ENCODE data around the gene TGOLN2. TPM values are rescaled to one million over a fixed set of nuclear protein-coding genes. Genes with fewer than 3 reads are reported as not detected.

The TGOLN2 gene
- total and polyA plus RNA-seq, 2 of the 13 experiments (the other 11 are each of a cell fraction or from before 2014, with no cell fraction given), result 99.6 to 155 TPM

- TF ChIP-seq ZBTB40 (IDR thresholded peaks at IDR 0.05) (no peak), ZBTB40 (CRISPR knock-in tag; IDR thresholded peaks at IDR 0.05) (peak; percentile 86; the same call in 1 of the 2 replicates), ZFX (CRISPR knock-in tag; IDR thresholded peaks at IDR 0.05; ENCODE audit: low read depth) (peak; percentile 99), ZFP1 (CRISPR knock-in tag; IDR thresholded peaks at IDR 0.05) (peak; percentile 74; the same call in 1 of the 2 replicates), KLF15 (CRISPR knock-in tag; IDR thresholded peaks at IDR 0.05; ENCODE audit: borderline replicate concordance) (no peak; the same call in 1 of the 2 replicates), ZNF547 (CRISPR knock-in tag; IDR thresholded peaks at IDR 0.05) (no peak; the same call in 1 of the 2 replicates), SYNCRIP (IDR thresholded peaks at IDR 0.05; ENCODE audit: insufficient read depth, low read depth, low read length) (no peak), ZSCAN29 (CRISPR knock-in tag; conservative IDR thresholded peaks at IDR 0.05) (peak; percentile 97), RCOR2 (CRISPR knock-in tag; IDR thresholded peaks at IDR 0.05) (peak; percentile 54; the same call in 1 of the 2 replicates)
- TF ChIP-seq, protein P1, sequence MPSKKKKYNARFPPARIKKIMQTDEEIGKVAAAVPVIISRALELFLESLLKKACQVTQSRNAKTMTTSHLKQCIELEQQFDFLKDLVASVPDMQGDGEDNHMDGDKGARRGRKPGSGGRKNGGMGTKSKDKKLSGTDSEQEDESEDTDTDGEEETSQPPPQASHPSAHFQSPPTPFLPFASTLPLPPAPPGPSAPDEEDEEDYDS (CRISPR knock-in tag; IDR thresholded peaks at IDR 0.05), result peak; percentile 99
- TF ChIP-seq, protein P2, sequence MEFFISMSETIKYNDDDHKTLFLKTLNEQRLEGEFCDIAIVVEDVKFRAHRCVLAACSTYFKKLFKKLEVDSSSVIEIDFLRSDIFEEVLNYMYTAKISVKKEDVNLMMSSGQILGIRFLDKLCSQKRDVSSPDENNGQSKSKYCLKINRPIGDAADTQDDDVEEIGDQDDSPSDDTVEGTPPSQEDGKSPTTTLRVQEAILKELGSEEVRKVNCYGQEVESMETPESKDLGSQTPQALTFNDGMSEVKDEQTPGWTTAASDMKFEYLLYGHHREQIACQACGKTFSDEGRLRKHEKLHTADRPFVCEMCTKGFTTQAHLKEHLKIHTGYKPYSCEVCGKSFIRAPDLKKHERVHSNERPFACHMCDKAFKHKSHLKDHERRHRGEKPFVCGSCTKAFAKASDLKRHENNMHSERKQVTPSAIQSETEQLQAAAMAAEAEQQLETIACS (CRISPR knock-in tag; IDR thresholded peaks at IDR 0.05), result no peak
- TF ChIP-seq, protein P3, sequence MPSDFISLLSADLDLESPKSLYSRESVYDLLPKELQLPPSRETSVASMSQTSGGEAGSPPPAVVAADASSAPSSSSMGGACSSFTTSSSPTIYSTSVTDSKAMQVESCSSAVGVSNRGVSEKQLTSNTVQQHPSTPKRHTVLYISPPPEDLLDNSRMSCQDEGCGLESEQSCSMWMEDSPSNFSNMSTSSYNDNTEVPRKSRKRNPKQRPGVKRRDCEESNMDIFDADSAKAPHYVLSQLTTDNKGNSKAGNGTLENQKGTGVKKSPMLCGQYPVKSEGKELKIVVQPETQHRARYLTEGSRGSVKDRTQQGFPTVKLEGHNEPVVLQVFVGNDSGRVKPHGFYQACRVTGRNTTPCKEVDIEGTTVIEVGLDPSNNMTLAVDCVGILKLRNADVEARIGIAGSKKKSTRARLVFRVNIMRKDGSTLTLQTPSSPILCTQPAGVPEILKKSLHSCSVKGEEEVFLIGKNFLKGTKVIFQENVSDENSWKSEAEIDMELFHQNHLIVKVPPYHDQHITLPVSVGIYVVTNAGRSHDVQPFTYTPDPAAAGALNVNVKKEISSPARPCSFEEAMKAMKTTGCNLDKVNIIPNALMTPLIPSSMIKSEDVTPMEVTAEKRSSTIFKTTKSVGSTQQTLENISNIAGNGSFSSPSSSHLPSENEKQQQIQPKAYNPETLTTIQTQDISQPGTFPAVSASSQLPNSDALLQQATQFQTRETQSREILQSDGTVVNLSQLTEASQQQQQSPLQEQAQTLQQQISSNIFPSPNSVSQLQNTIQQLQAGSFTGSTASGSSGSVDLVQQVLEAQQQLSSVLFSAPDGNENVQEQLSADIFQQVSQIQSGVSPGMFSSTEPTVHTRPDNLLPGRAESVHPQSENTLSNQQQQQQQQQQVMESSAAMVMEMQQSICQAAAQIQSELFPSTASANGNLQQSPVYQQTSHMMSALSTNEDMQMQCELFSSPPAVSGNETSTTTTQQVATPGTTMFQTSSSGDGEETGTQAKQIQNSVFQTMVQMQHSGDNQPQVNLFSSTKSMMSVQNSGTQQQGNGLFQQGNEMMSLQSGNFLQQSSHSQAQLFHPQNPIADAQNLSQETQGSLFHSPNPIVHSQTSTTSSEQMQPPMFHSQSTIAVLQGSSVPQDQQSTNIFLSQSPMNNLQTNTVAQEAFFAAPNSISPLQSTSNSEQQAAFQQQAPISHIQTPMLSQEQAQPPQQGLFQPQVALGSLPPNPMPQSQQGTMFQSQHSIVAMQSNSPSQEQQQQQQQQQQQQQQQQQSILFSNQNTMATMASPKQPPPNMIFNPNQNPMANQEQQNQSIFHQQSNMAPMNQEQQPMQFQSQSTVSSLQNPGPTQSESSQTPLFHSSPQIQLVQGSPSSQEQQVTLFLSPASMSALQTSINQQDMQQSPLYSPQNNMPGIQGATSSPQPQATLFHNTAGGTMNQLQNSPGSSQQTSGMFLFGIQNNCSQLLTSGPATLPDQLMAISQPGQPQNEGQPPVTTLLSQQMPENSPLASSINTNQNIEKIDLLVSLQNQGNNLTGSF (CRISPR knock-in tag; IDR thresholded peaks at IDR 0.05), result no peak; the same call in none of the 2 replicates
Measured at GRCh38 chr2:85354286-85355072, 26.7 kb upstream of the TGOLN2 start, which contains the start of the genes ELMOD3 and RETSAT (continued).

Data from HepG2 (cell line).